Measurements from ENCODE around the gene CCDC57. TPM values are rescaled to one million over a fixed set of nuclear protein-coding genes. Genes with fewer than 3 reads are reported as not detected.

Gene CCDC57
- total RNA-seq, 1 experiment from 2014 or later: 140 TPM

DNA sequence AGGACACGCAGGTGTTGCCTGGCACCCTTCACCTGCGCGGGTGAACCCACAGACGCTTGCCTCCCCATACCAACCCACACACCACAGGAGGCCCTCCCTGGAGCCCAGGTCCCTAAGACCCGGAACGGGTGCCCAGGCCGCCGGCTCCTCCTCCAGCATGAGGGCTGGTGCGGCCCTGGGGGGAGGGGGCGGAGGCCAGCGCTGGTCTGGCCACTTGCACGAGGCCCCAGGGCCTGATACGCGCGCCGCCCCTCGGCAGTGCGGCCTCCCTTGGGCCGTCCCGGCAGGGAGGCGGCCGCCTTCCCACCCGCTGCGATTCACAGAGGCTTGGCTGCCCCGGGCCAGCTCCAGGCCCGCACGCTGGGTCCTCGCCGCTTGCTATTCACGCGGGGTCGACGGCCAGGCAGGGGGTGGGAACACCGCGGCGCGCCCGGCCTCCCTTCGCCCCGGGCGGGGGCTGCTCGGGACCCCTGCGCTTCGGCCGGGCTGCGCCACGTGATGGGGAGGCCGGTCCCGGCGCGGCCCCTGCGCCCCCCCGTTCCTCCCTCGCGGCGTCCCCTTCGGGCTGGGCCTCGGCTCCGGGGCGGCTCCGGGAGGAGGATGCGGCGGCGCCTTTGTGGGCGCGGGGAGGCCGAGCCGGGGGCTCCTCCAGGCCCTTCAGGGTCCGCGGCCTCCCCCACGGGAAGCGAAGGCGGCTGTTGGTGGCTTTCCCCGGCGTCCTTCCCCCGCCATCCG, 115.3 kb downstream of the CCDC57 start:
- intact Hi-C loops (cut with micrococcal nuclease; ENCODE audit: unreplicated experiment): loop anchor here (5.0 kb wide), 1 partner anchor 60 kb away; the partner anchor contains the start of gene DCXR
- Histone ChIP-seq H3K27me3 (ENCODE audit: insufficient read depth, low read depth) (no peaks in the 10 kb centered on the region), H3K79me2 (ENCODE audit: low read depth) (peaks cover 41% of the 10 kb centered on the region), H2AFZ (no peak overlapping the region), H3K36me3 (ENCODE audit: low read depth) (no peaks in the 10 kb centered on the region), H3K4me1 (replicated peaks; ENCODE audit: insufficient read depth) (peaks cover 34% of the 10 kb centered on the region), H3K9me2 (ENCODE audit: insufficient read depth) (no peaks in the 10 kb centered on the region), H3K9me3 (ENCODE audit: insufficient read depth, low read depth) (no peaks in the 10 kb centered on the region), H3K27ac (peak overlapping the region; percentile 39; the same call in 1 of the 2 replicates), H3K4me2 (peak overlapping the region; percentile 91), H3F3A (ENCODE audit: insufficient read depth, low read depth) (peaks cover 21% of the 10 kb centered on the region), H3K4me3 (peak overlapping the region; percentile 67), H4K20me1 (ENCODE audit: insufficient read depth) (peaks cover 35% of the 10 kb centered on the region)
- DNase-seq: peak; percentile 37 to 77
- TF ChIP-seq, protein P1, sequence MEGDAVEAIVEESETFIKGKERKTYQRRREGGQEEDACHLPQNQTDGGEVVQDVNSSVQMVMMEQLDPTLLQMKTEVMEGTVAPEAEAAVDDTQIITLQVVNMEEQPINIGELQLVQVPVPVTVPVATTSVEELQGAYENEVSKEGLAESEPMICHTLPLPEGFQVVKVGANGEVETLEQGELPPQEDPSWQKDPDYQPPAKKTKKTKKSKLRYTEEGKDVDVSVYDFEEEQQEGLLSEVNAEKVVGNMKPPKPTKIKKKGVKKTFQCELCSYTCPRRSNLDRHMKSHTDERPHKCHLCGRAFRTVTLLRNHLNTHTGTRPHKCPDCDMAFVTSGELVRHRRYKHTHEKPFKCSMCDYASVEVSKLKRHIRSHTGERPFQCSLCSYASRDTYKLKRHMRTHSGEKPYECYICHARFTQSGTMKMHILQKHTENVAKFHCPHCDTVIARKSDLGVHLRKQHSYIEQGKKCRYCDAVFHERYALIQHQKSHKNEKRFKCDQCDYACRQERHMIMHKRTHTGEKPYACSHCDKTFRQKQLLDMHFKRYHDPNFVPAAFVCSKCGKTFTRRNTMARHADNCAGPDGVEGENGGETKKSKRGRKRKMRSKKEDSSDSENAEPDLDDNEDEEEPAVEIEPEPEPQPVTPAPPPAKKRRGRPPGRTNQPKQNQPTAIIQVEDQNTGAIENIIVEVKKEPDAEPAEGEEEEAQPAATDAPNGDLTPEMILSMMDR (conservative IDR thresholded peaks at IDR 0.05): no peak
- TF ChIP-seq EZH2 (IDR thresholded peaks at IDR 0.05; ENCODE audit: low read depth): no peak
- ChIA-PET CTCF (interaction anchor here (1.5 kb wide), 1 partner anchor 60 kb away, joined by 3 read pairs; the partner anchor contains the start of gene DCXR), POLR2A (ENCODE audit: unreplicated experiment) (interaction anchor here (0.6 to 0.8 kb wide), 2 partner anchors 16 to 631 kb away, joined by 3 to 12 read pairs; no protein-coding TSS in a partner anchor)
- TSS peak; percentile 58 for BruUV-seq (replicated peaks)

DNA sequence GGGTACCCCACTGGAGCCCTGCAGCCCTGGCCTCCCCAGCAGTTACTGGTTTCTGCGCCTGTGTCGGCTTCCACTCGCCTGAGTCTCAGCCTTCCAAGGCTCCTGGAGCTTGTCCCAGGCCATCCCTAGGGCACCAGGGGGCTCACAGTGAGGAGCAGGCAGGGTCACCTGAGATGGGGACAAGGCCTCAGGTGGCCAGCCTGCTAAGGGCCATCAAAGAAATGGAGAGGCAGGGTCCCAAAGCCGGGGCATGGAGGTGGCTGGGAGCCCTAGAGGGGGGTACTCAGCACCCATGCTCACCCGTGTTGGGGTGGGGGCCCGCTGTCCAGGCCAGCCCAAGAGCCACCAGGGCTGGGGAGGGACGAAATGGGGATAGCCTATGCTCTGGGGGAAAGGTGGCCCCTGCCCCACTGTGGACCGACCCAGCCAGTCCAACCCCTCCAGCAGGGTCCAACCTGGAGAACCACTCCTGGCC, 115.9 kb downstream of the CCDC57 start:
- Histone ChIP-seq H4K20me1 (ENCODE audit: insufficient read depth) (peaks cover 35% of the 10 kb centered on the region), H3K4me2 (peak overlapping the region; percentile 91), H3F3A (ENCODE audit: insufficient read depth, low read depth) (peaks cover 21% of the 10 kb centered on the region), H3K27me3 (ENCODE audit: insufficient read depth, low read depth) (no peaks in the 10 kb centered on the region), H2AFZ (no peak overlapping the region), H3K9me2 (ENCODE audit: insufficient read depth) (no peaks in the 10 kb centered on the region), H3K4me3 (peak overlapping the region; percentile 67), H3K36me3 (ENCODE audit: low read depth) (no peaks in the 10 kb centered on the region), H3K9me3 (ENCODE audit: insufficient read depth, low read depth) (no peaks in the 10 kb centered on the region), H3K79me2 (ENCODE audit: low read depth) (peaks cover 46% of the 10 kb centered on the region), H3K27ac (no peak overlapping the region), H3K4me1 (replicated peaks; ENCODE audit: insufficient read depth) (peaks cover 28% of the 10 kb centered on the region)
- intact Hi-C loops (cut with micrococcal nuclease; ENCODE audit: unreplicated experiment): loop anchor here (5.0 kb wide), 1 partner anchor 59 kb away; the partner anchor contains the start of gene DCXR
- ChIA-PET POLR2A (ENCODE audit: unreplicated experiment) (no interaction called here), CTCF (no interaction called here)
- DNase-seq: no peak
- BruUV-seq (replicated peaks): no TSS peak
- TF ChIP-seq EZH2 (IDR thresholded peaks at IDR 0.05; ENCODE audit: low read depth): no peak

DNA sequence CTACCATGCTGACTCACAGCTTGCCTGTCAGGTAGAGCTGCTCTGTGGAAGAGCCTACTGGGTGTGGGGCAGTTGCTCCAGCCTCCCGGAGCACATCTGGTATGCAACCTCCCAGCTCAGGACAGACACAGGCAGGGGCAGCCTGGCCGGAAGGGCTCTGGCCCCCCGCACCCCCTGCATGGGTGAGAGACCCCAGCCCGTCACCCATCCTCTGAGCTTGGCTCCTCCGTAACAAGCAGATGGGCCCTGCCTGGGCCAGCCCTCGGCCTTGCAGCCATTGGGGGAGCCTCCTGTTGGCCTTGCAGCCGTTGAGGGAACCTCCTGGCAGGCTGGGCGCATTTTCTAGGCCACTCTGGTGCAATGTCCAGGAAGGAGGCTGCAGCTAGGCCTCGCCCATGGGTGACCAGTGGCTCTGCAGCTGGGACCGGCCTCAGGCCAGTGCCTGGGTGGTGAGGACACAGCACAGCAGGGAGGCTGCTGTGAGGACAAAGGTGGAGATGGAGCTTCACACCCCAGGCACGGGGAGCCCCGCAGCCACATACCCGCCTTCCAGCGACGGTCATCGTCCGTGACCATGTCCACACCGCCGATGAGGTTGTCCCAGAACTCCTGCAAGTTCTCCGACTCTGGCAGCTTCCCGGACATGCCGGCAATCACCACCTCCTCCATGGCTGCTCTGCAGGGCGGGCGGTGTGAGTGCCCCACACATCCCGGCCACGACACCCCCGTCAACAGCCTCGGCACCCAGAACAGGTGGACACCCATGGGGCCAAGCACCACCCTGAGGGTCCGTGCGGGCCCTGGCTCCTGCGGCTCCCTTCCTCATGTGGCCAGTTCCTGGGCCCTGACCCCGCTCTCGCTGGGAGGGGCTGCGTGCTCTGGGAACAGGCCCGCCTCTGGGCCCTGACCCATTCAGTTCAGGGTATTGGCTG, 116.6 kb downstream of the CCDC57 start:
- H3K27ac ChIP-seq: no peak overlapping the region
- H3K4me2 ChIP-seq: peak overlapping the region; percentile 91
- H3F3A ChIP-seq (ENCODE audit: insufficient read depth, low read depth): peaks cover 16% of the 10 kb centered on the region
- no peaks in the 10 kb centered on the region for H3K9me2 ChIP-seq (ENCODE audit: insufficient read depth)
- H3K79me2 ChIP-seq (ENCODE audit: low read depth): peaks cover 49% of the 10 kb centered on the region
- ChIA-PET POLR2A (ENCODE audit: unreplicated experiment) (interaction anchor here (0.6 to 1.1 kb wide), 2 partner anchors 11 to 22 kb away, joined by 5 to 10 read pairs; no protein-coding TSS in a partner anchor), CTCF (interaction anchor here (0.5 kb wide), 1 partner anchor 11 kb away, joined by 3 read pairs; no protein-coding TSS in a partner anchor)
- H3K36me3 ChIP-seq (ENCODE audit: low read depth): no peaks in the 10 kb centered on the region
- intact Hi-C loops (cut with micrococcal nuclease; ENCODE audit: unreplicated experiment): loop anchor here (5.0 kb wide), 1 partner anchor 59 kb away; the partner anchor contains the start of gene DCXR
- no TSS peak for BruUV-seq (replicated peaks)
- peak; percentile 52 to 59 for DNase-seq
- H2AFZ ChIP-seq: no peak overlapping the region
- peaks cover 37% of the 10 kb centered on the region for H4K20me1 ChIP-seq (ENCODE audit: insufficient read depth)
- H3K4me3 ChIP-seq: peak overlapping the region; percentile 67
- TF ChIP-seq, protein P1 (conservative IDR thresholded peaks at IDR 0.05): no peak
- no peak for TF ChIP-seq EZH2 (IDR thresholded peaks at IDR 0.05; ENCODE audit: low read depth)
- no peaks in the 10 kb centered on the region for H3K9me3 ChIP-seq (ENCODE audit: insufficient read depth, low read depth)
- H3K27me3 ChIP-seq (ENCODE audit: insufficient read depth, low read depth): no peaks in the 10 kb centered on the region
- peaks cover 21% of the 10 kb centered on the region for H3K4me1 ChIP-seq (replicated peaks; ENCODE audit: insufficient read depth)

Data from PC-9 (cell line).